Measurements from ENCODE around the gene MUS81. TPM values are rescaled to one million over a fixed set of nuclear protein-coding genes. Genes with fewer than 3 reads are reported as not detected.

The MUS81 gene
- total RNA-seq, 3 donors from 2014 or later (not counting 1 experiment from before 2014, with no cell fraction given), result 71.6 to 93.4 (median 73.6) TPM

DNA sequence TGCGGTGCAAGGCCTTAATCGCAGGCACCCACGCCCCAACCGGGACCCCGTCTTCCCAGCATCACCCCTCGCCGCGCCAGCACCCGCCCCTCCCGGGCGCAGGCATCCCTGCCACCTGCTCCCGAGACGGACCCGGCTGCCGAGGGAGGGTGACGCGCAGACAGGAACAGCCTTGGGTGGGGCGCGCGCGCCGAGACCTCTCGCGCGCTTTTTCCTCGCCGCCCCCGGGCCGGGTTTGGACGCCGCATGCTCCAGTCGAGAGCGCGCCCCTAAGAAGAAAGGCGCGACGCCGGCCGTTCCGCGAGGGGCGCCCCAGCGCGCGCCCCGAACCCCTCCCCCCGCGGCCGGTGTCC, 2.8 kb upstream of the MUS81 start:
- TF ChIP-seq, protein P1, sequence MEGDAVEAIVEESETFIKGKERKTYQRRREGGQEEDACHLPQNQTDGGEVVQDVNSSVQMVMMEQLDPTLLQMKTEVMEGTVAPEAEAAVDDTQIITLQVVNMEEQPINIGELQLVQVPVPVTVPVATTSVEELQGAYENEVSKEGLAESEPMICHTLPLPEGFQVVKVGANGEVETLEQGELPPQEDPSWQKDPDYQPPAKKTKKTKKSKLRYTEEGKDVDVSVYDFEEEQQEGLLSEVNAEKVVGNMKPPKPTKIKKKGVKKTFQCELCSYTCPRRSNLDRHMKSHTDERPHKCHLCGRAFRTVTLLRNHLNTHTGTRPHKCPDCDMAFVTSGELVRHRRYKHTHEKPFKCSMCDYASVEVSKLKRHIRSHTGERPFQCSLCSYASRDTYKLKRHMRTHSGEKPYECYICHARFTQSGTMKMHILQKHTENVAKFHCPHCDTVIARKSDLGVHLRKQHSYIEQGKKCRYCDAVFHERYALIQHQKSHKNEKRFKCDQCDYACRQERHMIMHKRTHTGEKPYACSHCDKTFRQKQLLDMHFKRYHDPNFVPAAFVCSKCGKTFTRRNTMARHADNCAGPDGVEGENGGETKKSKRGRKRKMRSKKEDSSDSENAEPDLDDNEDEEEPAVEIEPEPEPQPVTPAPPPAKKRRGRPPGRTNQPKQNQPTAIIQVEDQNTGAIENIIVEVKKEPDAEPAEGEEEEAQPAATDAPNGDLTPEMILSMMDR (IDR thresholded peaks at IDR 0.05), result no peak
- intact Hi-C loops (cut with micrococcal nuclease), result loop anchor here (5.0 kb wide), 1 partner anchor 60 kb away; the partner anchor contains the start of genes C11orf68 and DRAP1
- peak overlapping the region; percentile 92 for H3K4me3 Mint-ChIP-seq
- peak overlapping the region; percentile 77 for H3K4me3 ChIP-seq (ENCODE audit: low read length)
- no peaks in the 10 kb centered on the region for H3K9me3 ChIP-seq (ENCODE audit: control insufficient read depth, insufficient read depth, low read length)
- under 1% methylated on average over 49 of the region's 49 CpGs for WGBS (ENCODE audit: insufficient coverage)
- H3K36me3 ChIP-seq (ENCODE audit: control insufficient read depth, insufficient read depth, low read length), result peaks cover 42% of the 10 kb centered on the region
- H3K4me1 ChIP-seq (ENCODE audit: control insufficient read depth, insufficient read depth, low read length), result peaks cover 61% of the 10 kb centered on the region
- peaks cover 7% of the 10 kb centered on the region for H3K36me3 Mint-ChIP-seq
- no peaks in the 10 kb centered on the region for H3K9me3 Mint-ChIP-seq
- H3K27me3 Mint-ChIP-seq (ENCODE audit: low read depth in 2 of 2), result no peaks in the 10 kb centered on the region
- DNase-seq (peak; percentile 75 to 77), ATAC-seq (peak; percentile 5 to 23 (median 15))
- peak overlapping the region; percentile 35 for H3K27ac ChIP-seq (ENCODE audit: low read length)
- no peaks in the 10 kb centered on the region for H3K27me3 ChIP-seq (ENCODE audit: control insufficient read depth, insufficient read depth, low read length)
- H3K27ac Mint-ChIP-seq, result peak overlapping the region; percentile 94 to 98
- peaks cover 58 to 66% of the 10 kb centered on the region in 2 donors for H3K4me1 Mint-ChIP-seq

DNA sequence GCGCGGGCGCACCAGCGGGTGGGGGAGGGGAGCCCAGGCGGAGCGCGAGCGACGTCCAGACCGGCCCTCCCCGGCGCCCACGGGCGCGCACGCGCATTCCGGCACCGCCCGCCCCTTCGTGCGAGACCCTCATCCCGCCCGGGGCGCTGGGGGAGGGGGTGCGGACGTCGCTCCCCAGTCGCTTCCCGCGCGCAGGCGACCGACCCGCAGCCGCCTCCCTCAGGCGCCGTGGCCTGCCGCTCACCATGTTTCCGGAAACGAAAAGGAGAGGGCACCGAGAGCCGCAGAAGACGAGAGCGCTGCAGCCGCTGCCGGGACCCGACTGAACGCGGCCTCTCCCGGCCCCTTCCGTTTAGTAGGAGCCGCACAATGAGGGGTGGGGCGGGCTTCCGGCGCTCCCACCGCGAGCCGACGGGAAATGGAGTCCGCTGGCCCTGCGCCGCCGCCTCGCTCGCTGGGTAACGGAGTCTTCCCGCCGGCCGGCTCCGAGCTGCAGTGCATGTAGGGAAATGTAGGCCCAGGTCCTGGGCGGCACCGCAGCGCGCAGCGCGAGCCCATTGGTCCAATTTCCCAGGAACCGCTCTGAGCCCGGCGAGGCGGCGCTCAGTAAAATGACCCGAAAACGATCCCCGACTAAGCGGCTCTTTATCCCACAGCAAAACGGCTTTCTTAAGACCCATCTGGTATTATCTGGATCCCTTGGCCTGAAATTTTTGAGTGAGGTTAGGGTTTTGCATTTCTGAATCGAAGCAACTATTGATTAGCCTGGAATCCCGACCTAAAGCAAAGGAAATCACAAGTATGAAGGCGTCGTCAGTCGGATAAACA, 2.2 kb upstream of the MUS81 start, which contains the start of gene CFL1:
Gene CFL1, minus strand, starts transcription at position 328 of the 828 bp plus-strand sequence. Its CDS starts 81 bp downstream, at position 247.
- Mint-ChIP-seq H3K9me3 (no peaks in the 10 kb centered on the region), H3K4me3 (peak within 1 kb of the TSS; percentile 98), H3K27ac (peak within 1 kb of the TSS; percentile 97 to 98), H3K4me1 (peaks cover 62 to 72% of the 10 kb centered on the region in 2 donors), H3K27me3 (ENCODE audit: low read depth in 2 of 2) (no peaks in the 10 kb centered on the region), H3K36me3 (peaks cover 7% of the 10 kb centered on the region)
- H3K4me3 ChIP-seq (ENCODE audit: low read length), result peak within 1 kb of the TSS; percentile 80
- no peaks in the 10 kb centered on the region for H3K9me3 ChIP-seq (ENCODE audit: control insufficient read depth, insufficient read depth, low read length)
- H3K4me1 ChIP-seq (ENCODE audit: control insufficient read depth, insufficient read depth, low read length), result peaks cover 61% of the 10 kb centered on the region
- ATAC-seq, result peak; percentile 60 to 80 (median 69)
- peaks cover 42% of the 10 kb centered on the region for H3K36me3 ChIP-seq (ENCODE audit: control insufficient read depth, insufficient read depth, low read length)
- H3K27me3 ChIP-seq (ENCODE audit: control insufficient read depth, insufficient read depth, low read length), result no peaks in the 10 kb centered on the region
- TF ChIP-seq, protein P1 (IDR thresholded peaks at IDR 0.05), result no peak
- under 1% methylated on average over 92 of the region's 92 CpGs for WGBS (ENCODE audit: insufficient coverage)
- DNase-seq, result peak; percentile 91 to 98
- intact Hi-C loops (cut with micrococcal nuclease), result loop anchor here (1.0 to 5.0 kb wide), 3 partner anchors 15 to 243 kb away; partner anchors contain the start of genes C11orf68, DRAP1, EFEMP2 and PCNX3
- H3K27ac ChIP-seq (ENCODE audit: low read length), result peak within 1 kb of the TSS; percentile 64

DNA sequence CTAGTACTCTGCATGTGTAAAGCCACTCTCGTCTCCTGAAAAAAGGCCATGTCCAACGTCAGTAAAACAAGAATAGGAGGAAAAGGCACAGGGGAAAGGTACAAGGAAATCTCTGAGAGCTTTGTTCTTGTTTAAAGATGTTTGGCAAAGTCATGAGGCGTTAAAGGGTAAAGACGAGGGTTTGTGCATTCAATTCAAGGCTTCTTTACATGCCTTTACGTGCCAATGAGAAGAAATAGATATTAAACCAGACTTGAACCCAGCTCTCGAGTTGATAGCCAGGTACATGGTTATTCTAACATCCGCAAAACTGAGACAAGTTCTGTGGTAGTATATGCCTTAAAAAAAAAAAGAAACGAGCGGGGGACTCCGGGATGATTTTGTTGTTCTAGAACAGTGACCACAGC, 1.5 kb upstream of the MUS81 start:
- peaks cover 42% of the 10 kb centered on the region for H3K36me3 ChIP-seq (ENCODE audit: control insufficient read depth, insufficient read depth, low read length)

More for the DNA sequence above, 1.5 kb upstream of the MUS81 start:
- TF ChIP-seq, protein P1 (IDR thresholded peaks at IDR 0.05), result no peak
- Mint-ChIP-seq H3K4me1 (peaks cover 57 to 71% of the 10 kb centered on the region in 2 donors), H3K36me3 (peaks cover 7% of the 10 kb centered on the region), H3K4me3 (peak overlapping the region; percentile 98), H3K27me3 (ENCODE audit: low read depth in 2 of 2) (no peaks in the 10 kb centered on the region), H3K9me3 (no peaks in the 10 kb centered on the region), H3K27ac (peak overlapping the region; percentile 97 to 98)
- ATAC-seq, result no peak
- Histone ChIP-seq H3K27me3 (ENCODE audit: control insufficient read depth, insufficient read depth, low read length) (no peaks in the 10 kb centered on the region), H3K9me3 (ENCODE audit: control insufficient read depth, insufficient read depth, low read length) (no peaks in the 10 kb centered on the region), H3K4me3 (ENCODE audit: low read length) (peak overlapping the region; percentile 80), H3K4me1 (ENCODE audit: control insufficient read depth, insufficient read depth, low read length) (peaks cover 56% of the 10 kb centered on the region), H3K27ac (ENCODE audit: low read length) (peak overlapping the region; percentile 64)
- peak; percentile 16 to 53 for DNase-seq
- intact Hi-C loops (cut with micrococcal nuclease), result loop anchor here (1.0 to 5.0 kb wide), 4 partner anchors 14 to 243 kb away; partner anchors contain the start of genes C11orf68, DRAP1, EFEMP2 and PCNX3
- WGBS (ENCODE audit: insufficient coverage), result under 1% methylated on average over 10 of the region's 10 CpGs
